CD4-positive, alpha-beta T cell treated with Interleukin-15 for 4 hours (primary cell): ENCODE data around the gene BMP6.

Experiments
- DNase-seq: peaks from one replicate; pipeline ENCODE4 v3.0.0-alpha.2; 2020; ENCODE audit warnings: low spot score

BMP6 gene

DNA sequence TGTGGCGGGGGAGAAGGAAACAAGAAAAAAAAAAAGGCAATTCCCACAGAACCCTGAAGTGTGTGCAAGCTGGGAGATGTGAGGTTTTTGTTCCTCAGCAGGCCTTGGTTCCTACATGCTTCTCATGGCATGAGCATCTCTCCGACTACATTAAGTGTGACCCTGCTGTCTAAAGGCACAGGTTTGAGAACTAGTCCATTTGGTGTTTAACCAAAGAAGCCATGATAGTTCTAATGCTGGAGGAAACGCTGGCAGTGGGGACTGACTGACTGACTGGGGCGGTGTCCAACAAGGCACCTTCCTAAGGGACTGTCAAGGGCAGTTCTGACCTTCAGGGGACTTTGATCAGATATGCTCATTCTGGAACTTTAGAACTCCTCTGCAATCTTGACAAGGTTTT is 180.8 kb downstream of the BMP6 start:
- no peak for DNase-seq

DNA sequence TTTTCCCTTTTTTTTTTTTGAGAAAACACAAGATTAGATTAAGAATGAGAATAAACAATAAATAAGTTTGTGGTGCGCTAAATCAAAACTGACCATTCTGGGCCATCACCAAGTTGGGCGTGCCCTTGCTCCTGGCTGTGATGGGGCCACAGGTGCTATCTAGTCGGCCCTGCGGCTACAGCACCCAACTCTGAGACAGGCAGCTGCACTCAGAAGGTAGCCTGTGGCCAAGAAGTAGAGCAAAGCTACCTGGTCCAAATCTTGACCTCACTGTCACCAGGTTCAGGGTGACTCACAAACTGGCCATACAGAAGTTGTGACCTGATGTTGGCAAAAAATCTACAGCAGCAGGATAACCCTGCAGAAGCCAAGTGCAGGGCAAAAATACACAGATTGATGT is 181.3 kb downstream of the BMP6 start:
- no peak for DNase-seq

DNA sequence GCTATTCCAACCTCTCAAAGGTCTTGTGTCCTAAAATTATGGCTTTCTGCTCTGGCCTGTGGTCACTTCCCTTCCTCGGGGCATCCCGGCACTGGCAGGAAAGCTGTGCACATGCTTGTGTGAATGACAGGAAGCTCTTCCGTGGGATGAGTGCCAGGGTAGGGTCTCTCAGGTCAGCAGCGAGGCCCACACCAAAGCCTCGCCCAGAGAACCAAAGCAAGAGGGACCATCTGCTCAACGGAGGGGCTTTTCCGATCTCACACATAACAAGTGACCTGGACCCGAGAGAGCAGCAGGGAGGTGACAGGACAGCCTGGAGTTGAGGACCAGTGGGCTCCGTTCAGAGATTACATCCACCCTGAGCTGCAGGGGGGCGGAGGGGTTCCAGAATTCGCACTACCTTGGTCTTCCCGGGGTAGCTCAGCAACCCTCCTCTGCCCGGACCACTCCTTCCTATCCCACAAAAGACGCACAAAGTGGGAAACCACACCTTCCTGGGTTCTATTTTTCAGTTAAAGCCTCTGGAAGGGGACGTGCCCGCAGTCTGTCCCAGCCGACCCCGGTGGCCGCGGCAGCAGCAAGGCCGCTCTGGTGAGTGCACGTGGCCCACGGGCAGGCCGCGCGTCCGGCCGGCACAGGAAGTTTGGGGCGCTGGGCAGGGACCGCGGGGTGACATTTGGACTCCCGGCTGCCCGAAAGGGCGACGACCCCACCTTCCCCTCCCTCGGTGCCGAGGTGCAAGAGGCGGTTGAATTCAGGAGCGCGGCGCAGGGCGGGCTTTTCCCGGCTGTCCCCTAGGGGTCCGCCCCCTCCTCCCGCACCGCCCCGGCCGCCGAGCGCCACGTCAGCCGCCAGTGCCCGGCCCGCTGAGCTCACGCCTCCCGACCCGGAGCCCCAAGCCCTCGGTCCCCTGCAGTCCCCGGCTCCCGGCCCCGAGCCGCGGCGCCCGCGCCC is 183.7 kb downstream of the BMP6 start:
- DNase-seq: peak; percentile 6

DNA sequence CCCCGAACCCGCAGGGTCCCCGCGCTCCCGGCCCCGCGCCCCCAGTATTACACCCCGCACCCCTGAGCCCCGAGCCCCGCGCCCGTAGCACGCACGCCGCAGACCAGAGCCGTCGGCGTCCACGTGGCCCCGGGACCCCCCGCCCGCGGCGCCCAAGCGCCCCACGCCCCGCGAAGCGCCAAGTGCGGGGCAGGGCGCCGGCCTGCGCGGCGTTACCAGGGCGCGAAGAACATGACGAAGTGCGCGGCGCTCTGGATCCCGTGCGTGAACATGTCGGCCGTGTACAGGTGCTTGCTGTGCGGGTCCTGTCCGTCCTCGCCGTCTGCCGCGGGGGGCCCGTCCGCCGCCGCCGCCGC is 184.4 kb downstream of the BMP6 start:
- DNase-seq: no peak

DNA sequence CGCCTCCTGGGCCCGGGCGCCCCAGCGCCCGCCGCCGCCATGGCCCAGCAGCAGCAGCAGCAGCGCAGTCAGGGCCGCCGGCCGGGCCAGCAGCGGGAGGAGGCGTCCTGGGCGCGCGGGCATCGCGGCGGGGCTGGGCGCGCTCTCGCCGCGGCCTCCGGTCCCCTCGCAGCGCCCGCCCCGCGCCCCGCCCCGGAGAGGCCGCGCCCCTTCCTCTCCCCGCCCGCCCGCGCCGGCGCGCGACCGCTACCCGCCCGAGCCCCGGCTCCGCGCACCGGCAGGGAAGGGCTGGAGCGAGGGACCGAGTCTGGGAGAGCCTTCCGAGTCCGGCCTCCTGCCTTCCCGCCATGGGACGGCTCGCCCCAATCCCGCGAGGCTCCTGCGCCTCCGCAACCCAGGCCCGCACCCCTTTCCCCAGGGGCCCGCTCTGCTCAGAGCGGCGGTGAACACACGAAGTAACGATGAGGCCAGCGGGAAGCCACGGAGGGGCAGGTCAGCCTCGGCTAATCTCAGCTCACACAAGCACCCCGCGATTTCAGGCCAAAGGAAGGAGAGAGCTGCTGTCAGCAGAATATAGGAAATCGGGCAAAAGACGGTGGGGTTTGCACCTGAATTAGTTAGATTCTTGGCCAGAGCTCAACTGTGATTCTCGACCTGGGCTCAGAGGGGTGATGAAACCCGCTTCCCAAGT is 184.9 kb downstream of the BMP6 start, which contains the start of gene TXNDC5:
Gene TXNDC5, minus strand, starts transcription at position 135 of the 691 bp plus-strand sequence. Its CDS starts 12 bp downstream, at position 123.
- DNase-seq: peak; percentile 57

DNA sequence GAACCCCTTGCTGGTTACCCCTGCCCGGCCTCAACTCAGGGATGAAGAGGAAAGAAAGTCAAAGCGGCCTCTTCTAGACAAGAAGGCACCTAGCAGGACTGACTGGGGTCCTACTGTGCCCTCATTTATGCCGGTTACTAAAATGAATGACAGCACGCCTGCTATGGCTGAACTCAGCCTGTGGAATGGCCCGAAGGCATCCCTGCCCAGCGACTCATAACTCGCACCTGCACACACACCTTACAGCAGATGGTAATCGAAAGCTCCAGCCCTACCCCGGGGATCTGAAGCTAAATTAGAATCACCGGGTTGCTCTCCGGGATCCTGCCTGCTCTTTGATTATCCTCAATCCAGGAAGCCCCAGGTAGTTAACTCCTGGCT is 185.4 kb downstream of the BMP6 start:
- DNase-seq: no peak

DNA sequence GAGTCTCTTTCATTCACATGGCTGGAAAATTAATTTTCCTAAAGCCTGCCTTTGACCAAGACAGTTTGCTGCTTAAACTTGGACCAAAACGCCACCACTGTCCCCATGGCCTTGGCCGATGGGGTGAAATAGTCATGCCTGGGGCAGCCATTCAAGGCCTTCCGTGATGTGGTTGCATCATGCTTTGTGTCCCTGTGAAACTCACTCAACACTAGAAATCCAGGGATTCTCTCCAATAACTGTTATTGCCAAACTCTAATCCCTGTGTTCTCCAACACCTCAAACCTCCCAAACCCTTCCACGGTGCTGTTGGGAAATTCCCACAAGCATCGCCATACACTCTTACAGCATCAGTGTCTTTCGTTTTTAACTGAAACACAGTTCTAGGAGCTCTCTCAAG is 186.1 kb downstream of the BMP6 start:
- DNase-seq: no peak

DNA sequence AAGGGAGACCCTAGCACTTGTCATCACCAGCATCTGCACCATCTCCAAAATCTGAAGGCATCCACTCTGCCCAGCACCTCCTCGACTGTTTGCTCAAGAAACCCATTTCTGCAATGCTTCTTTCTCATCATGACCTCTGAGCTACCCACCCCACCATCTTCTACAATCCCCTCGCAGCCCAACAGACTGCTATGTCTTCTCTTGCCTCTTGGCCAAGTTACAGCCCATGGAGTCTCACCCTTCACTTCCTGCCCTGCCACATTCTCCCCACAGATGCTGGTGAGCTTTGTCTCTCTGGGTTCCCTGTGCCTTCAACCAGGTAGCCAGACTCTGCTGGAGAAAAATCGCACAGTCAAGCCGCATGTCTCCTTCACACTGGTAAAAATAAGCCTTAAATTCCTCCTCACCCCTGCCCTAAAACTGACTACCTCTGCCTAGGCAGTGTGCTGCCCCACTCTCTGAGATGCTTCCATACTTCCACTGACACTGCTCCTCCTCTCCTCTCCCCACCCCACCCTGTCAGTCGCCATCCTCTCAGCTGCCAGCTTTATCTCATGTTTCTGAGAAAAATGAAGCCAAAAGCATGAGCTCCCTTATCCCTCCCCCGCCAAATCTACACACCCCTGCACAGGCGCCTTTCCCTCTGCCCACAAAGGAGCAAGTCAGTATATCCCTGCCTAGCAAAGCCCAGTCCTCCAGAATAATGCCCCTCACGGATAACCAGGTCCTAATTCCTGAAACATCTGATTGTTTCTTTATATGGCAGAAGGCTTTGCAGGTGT is 187.0 kb downstream of the BMP6 start:
- DNase-seq: no peak

DNA sequence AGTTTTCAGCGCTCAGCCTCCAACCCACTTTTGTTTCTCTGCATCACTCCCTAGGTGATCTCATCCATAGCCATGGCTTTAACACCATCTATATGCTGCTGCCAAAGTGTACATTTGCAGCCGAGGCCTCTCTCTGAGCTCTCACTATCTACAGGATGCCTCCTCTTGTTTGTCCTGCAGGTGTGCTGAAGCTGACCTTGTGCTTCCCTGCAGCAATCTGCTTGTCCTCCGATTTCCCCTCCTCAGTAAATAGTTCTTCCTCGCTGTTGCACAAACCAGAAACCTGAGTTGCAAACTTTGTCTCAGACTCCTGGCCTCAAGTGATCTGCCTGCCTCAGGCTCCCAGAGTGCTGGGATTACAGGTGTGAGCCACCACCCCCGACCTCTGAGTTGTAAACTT is 188.4 kb downstream of the BMP6 start:
- no peak for DNase-seq

DNA sequence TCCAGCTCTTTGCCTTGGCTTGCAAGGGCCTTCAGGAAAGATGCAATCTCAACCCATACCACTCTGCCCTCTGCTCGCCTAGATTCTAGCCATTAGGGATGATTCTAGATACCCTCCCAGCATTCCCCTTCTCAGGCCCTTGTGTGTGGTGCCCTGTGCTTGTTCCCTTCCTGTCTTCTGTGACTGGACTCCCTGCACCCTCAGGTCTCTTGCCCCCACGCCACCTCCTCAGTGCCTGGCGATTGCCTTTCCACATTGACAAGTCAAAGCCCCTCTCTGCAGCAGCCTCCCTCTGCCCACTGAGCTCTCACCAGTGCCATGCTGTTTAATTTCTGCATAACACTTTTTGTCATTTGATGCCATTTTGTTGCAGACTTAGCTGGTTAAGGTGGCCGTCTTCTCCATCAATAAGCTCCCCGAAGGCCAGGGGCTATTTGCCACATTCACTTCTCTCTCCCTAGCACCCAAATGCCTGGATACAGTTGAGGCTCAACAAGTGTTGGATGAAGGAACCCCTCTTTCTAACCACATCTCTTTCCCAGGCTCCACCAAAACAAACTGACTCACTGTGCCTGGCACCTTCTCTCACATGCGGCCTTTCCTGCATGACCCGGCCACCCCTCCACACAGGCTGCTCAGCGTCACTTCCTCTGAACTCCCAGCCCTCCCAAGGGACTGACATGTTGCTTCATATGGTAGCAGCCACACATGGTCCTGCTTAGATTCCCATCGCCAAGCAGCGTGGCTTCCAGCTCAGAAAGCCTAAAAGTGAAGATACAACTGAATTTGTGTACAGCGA is 189.3 kb downstream of the BMP6 start:
- no peak for DNase-seq

DNA sequence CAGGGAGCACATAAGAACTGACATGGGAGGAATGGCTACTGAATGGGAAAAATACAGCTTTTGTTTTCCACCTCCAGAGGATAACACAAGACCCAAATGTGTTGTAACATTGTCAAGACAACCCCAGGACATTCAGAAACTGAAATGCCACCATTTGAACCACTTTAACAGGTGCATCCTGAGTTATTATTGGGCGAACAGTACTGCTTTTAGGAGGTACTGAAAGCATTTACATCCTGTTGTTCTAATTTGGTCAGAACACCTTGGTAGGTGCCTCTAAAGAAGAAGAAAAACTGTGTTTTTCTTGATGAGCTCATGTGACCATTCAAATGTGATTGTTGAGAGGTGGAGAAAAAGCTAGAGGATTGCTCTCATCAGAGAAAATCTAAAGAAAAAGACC is 191.1 kb downstream of the BMP6 start:
- DNase-seq: no peak

DNA sequence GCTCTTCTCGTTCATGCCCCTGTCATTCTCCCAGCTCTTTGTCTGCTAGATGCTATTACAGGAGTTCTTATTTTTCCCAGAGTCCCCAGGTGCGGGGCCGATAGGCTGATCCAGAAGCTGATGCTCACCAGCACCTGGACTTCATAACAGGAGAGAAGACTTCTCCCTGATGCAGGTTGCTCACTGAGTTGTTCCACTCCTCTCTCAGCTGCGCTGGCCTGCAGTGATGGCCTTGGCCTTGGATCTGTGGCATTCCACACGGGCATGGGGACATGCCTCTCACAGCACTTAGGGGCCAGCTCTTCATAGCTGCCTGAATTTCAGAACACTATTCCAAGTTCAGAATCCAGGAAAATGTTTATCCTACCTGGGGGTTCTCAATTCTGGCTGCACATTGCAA is 191.8 kb downstream of the BMP6 start:
- DNase-seq: no peak

DNA sequence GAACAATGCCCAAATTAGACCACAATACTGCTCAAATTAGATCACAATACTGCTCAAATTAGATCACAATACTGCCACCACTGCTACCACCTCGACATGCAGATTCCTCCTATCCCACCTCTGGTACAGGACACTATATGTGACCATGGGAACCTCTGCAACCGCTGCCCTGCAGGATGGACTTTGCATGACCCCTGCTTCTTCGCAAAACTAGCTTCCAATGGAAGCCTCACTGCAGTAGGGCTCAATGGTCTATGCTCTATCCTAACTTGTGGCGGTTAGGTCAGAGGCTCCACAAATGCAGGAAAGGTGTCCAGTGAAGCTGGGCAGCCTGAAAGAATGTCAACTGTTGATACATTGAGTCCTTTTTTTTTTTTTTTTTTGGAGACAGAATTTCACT is 192.5 kb downstream of the BMP6 start:
- DNase-seq: no peak

DNA sequence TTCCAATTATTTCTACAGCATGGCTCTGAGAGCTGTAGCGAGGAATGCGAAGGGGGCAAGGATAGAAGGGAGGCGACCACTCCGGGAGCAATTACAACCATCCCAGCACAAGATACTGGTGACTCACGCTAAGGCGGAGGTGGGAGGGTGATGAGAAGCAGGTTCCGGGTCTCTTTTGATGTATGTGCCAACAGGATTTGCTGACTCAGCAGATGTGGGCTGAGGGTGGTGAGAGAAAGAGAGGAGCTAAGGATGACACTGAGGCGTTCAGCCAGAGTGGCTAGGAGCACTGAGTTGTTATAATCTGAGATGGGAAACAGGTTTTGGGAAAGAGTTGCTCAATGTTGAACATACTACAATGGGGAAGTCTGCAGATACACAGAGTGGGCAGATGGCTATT is 194.0 kb downstream of the BMP6 start:
- DNase-seq: no peak

DNA sequence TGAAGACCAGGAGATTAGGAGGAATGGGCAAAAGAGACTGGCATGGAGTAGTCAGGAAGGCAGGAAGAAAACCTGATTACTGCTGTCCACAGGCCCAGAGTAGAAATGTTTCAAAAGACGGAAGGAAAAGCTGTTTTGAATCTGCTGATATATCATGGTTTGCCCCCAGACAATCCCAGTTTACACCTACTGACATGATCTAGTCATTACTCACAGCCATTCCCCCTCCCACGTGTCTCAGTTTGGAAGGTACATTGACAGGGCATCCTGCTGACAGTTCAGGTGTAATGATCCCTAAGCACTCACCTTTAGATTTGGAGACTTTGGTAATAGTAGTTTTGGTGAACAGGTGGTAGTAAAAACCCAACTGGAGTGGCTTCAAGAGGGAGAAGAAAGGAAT is 194.5 kb downstream of the BMP6 start:
- DNase-seq: no peak

DNA sequence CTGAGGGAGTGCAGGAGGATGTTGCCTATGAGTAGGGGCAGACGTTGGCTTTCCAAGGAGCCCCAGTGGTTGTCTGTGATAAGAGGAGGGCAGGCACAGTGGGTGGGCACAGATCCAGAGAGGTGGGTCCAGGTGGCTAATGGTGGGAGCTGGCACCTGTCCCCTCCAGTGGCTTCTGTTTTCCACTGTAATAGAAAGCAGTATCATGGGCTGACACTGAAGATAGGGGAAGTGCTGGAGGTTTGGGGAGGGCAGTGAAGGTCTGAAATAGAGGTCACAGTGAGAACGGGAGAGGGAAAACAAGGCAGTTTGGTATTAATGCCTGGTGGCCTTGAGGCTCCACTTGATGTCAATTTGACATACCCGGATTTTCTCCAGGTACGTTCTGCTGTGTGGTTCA is 195.1 kb downstream of the BMP6 start:
- no peak for DNase-seq

DNA sequence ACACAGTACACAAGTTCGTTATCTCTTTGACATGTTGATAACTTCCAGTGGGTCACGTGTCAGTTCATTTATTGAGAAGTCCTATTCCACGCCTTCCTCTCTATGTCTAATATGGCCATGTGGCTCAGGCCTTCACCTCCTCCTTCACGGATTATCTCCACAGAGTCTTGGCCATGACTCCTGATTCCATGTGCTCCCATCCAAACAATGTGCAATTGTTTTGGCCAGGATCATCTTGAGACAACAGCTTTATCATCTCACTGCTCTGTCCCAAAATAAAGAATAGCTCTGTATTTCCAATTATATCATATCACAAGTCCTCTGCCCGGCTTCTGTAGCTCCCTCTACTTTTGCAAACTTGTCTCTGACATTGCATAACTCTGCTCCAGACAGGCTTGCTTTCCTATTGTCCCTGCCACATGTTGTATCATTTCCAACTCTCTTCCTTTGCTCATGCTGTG is 195.8 kb downstream of the BMP6 start:
- DNase-seq: no peak

DNA sequence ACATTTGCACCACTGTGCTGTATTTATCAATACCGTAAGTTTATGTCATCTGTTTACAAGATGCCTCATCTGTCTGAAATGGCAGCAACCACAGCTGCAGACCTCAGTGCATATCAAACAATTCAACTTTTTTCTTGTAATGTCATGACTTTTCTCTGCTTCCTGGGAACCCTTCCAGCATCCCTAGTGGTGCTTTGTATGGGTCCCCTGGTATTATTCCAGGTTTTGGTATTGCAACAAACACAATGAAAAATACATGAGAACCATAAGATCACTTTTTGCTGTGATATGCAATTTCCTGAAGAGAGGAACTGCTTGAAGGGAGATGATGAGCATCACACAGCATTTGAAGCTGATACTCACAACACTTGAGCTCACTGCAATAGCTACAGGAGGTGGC is 196.7 kb downstream of the BMP6 start:
- no peak for DNase-seq

DNA sequence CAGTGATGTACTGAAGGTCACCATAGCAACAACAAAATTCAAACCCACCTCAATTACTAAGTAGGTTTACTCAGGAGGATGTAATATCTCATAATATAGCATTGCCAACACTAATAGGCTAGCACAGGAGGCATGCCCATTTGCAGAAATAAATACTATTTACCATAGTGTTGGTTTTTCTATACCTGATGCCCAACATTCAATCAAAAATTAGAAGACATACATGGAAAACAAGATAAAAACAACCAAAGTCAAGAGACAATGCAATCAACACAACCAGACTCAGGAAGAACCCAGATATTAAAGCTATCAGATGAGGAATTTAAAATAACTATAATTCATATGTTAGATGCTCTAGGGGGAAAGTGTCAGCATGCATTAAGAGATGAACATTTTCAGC is 199.0 kb downstream of the BMP6 start:
- DNase-seq: no peak
